GM19395 (cell line): ENCODE measurements around the gene CALHM2.

Source experiments
- ATAC-seq: cut with Tn5 transposase; IDR thresholded peaks from one replicate; pipeline ENCODE4 v1.9.1; 2021; ENCODE audit warnings: mild to moderate bottlenecking, moderate library complexity; ENCODE audit not compliant: unreplicated experiment

Gene CALHM2

GRCh38 chr10:103476046-103476768, 24.0 kb upstream of the CALHM2 start:
- ATAC-seq = no peak

- no peak for ATAC-seq
These were observed 23.3 kb upstream of the CALHM2 start for GRCh38 chr10:103475437-103475836.

GRCh38 chr10:103474077-103474476, 21.9 kb upstream of the CALHM2 start:
- ATAC-seq = no peak

GRCh38 chr10:103473261-103473671, 21.1 kb upstream of the CALHM2 start:
- ATAC-seq = no peak

- ATAC-seq = no peak
These were observed 19.8 kb upstream of the CALHM2 start for GRCh38 chr10:103472005-103472404.

DNA sequence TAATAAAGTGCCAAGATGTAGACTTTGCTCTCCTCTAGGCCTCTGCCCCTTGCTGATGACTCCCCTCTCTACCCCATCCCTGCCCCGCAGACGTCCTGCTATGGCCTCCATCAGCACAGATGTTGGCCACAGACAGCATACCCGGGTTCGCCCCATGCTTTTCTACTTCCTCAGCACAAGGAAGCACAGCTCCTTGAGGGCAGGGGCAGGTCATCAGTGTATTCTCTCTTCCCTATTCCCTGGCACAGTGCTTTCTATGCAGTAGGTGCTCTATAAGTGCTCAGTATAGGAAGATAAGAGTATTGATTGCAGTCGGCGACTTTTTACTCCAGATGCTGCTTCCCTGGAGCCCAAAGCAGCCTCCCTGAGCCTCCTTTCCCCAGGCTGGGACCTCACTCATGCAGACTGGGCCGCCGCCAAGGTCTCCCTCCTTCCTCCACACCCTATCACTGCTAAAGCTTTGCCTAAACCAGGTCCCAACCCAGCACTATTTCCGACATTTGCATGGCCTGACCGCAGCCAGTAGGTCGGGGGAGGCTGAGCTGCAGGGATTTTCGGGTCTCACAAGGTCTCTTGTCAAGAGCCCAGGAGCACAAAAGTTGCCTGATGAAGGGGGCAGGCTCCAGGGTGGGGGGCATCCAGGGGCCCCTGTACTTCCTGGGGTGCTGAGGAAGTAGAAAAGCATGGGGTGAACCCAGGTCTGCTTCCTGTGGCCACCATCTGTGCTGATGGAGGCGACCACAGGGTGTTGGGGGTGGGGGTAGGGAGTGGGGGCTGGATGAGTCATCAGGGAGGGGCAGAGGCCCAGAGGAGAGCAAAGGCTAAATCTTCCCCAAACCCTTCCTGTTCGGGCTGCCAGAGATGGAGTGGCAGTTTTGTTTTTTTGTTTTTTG, 18.8 kb upstream of the CALHM2 start:
- ATAC-seq = peak; percentile 77

DNA sequence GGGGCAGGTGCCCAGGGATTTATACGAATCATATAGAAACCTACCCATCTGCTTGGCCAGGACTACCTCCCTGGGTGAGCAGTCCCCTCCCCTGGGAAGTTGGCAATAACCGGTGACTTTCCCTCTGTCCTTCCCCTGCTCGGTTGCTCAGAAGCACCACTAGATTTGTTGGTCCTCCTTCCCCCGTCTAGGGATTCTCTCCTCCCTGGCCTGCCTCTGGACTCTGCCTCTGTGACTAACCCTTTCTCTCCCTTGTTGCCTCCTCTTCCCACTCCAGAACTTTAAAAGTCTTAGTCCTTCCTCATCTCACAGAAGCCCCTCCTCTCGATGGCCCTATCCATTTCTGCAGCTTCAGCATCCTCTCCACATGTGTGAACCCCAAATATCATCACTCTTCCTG, 17.0 kb upstream of the CALHM2 start:
- ATAC-seq = no peak

- ATAC-seq = peak; percentile 35
These were observed 15.2 kb upstream of the CALHM2 start for GRCh38 chr10:103467406-103467805.

- ATAC-seq = no peak
These were observed 14.6 kb upstream of the CALHM2 start for GRCh38 chr10:103466734-103467133.

DNA sequence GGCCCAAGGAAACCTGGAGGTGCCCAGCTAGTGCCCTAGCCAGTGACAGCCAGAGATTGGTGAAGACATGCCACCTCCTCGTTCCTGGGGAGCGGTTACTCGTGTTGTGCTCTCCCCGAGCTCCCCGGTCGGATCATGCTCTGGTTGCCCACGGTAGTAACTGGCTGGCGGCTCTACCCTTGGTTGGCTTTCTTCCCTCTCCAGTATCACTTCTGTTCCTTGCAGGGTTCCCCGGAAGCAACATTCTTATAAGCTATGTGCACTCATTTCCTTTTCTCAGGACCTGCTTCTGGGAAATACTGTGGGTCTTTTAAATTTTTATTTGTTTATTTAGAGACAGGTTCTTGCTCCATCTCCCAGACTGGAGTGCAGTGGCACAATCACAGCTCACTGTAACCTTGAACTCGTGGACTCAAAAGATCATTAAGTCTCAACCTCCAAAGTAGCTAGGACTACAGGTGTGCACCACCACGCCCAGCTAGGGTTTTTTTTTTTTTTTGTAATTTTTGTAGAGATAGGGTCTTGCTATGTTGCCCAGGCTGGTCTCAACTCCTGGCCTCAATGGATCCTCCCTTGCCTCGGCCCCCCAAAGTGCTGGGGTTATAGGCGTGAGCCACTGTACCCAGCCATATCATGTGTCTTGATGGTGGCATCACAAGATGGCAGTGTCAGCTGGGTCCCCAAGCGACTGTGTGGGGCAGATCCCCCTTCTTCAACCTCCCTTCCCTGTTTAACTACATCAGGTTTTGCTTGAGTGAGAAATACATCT, 13.4 kb upstream of the CALHM2 start:
- ATAC-seq = no peak

DNA sequence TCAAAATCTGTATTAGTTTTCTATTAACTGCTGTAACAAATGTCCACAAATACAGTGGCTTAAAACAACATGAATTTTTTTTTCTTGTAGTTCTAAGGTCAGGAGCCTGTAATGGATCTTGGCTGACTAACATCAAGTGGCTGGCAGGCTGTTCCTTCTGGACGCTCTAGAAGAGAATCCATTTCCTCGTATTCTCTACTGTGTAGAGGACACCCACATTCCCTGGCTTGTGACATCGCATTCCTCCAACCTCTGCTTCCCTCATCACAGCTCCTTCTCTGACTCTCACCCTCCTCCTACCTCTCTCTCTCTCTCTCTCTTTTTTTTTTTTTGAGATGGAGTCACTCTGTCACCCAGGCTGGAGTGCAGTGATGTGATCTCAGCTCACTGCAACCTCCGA, 11.3 kb upstream of the CALHM2 start:
- no peak for ATAC-seq

- ATAC-seq = no peak
These were observed 7.4 kb upstream of the CALHM2 start for GRCh38 chr10:103459615-103460014.

DNA sequence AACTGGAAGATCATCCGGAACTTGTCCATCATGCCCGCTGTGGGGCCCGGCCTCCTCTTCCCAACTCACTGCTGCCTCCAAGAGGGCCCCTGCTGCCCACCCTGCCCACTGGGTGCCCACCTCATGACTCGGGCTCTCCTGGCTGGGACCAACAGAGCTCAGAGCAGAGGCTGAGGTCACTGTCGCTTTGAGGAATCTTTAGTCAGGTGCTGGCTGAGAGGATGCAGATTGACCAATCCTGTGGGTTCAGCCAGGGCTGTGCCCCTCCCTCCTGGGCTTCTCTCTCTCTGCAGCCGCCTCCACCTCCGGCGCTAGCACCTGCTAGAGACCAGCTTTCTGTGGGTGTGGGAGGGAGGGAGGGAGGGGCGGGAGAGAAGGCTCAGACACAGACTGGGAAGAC, 6.5 kb upstream of the CALHM2 start, which contains the start of gene CALHM1:
TSS of gene CALHM1 (minus strand) at position 181 of the 400 bp plus-strand sequence. CDS start at position 32, 149 bp downstream.
- ATAC-seq = peak; percentile 69

- no peak for ATAC-seq
These were observed 5.9 kb upstream of the CALHM2 start for GRCh38 chr10:103457896-103458583.

DNA sequence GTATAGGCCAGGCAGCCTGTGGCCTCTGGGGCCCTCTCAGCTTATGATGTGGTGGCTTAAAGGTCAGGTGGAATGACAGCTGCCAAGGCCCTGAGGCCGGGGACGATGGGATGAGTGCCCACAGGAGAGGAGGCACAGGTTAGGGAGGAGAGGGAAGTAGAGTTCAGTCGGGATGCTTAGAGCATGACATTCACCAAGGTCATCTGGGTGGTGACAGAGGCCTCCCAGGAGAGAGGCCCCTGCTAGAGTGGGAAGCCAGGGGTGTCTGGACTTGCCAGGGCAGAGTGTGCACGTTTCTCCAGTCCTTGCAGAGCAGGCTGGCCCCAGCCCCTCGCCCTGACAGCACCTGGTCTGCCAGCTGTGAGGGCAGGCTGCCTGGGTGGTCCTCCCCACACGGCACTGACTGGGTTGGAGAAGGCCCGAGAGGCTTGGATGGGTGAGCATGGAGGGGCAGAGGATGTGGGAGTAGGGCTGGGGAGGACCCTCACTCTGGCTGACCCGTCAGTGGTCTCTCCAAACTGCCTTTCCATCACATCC, 5.1 kb upstream of the CALHM2 start:
- no peak for ATAC-seq

DNA sequence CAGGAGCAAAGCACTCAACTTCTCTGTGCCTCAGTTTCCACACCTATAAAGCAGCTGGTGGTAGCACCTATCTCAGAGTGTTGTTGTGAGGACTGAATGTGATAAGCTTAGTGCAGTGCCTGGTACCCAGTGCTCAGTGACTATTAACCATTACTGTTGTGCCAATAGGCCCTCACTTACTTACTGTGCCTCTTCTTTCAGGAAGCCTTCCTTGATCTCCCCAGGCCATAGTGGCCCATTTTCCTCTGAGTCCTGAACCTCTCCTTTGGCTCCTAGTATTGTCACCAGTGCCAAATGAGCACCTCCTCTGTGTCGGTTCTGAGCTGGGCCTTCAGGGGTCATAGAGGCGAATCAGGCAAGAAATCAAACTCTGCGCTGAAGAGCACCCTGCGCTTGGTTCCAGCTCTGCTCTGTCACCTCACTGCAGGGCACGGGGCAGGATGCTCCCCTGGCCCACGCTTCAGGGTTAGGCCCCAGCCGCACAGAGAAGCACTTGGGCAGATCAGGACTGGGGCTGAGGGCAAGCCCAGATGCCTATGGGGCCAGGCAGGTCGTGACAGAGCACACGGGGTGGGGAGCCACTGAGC, 4.0 kb upstream of the CALHM2 start:
- no peak for ATAC-seq

GRCh38 chr10:103455235-103455634, 3.1 kb upstream of the CALHM2 start:
- ATAC-seq = no peak

DNA sequence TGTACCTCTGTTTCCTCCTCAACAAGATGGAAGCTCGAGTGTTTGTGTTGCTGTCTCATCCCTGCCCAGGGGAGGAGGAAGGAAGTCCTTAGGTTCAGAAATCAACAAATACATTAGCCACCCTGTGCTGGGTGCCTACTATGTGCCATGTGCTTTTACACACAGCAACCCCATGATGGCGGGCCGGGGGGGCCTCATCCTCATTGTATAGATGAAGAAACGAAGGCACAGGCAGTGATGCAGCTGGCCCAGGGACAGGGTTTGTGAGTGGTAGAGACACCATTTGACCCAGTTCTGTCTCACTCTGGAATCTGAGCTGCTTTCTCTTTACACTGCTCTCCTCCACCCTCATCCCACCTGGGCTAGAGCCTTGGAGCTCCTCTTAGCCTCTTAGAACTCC, 1.9 kb upstream of the CALHM2 start:
- ATAC-seq = no peak

- peak; percentile 22 for ATAC-seq
These were observed 498 bp upstream of the CALHM2 start for GRCh38 chr10:103452506-103453230.
